Muscle layer of colon (tissue), 2 donors: ENCODE results near the gene ZSWIM5.

ENCODE experiments used
- H3K27ac ChIP-seq: one replicate; pipeline ENCODE4 v1.7.0; 2013; ENCODE audit warnings: low read depth, mild to moderate bottlenecking, low read length, moderate library complexity
- H3K27me3 ChIP-seq, 2 donors: one replicate each; pipeline ENCODE4 v1.7.0; 2013; ENCODE audit warnings: low read length in 2 of 2, mild to moderate bottlenecking in 2 of 2; ENCODE audit not compliant: insufficient read depth in 2 of 2, control insufficient read depth in 1 of 2
- H3K36me3 ChIP-seq: one replicate; pipeline ENCODE4 v1.7.0; 2013; ENCODE audit warnings: mild to moderate bottlenecking, low read length; ENCODE audit not compliant: insufficient read depth
- H3K4me1 ChIP-seq: one replicate; pipeline ENCODE4 v1.7.0; 2013; ENCODE audit warnings: mild to moderate bottlenecking, low read length; ENCODE audit not compliant: insufficient read depth
- H3K4me3 ChIP-seq, 2 donors: one replicate each; pipeline ENCODE4 v1.7.0; 2013; ENCODE audit warnings: low read length in 2 of 2, low read depth in 1 of 2, mild to moderate bottlenecking in 1 of 2, moderate library complexity in 1 of 2
- H3K9ac ChIP-seq: one replicate; pipeline ENCODE4 v1.7.0; 2013; ENCODE audit warnings: low read length
- H3K9me3 ChIP-seq: one replicate; pipeline ENCODE4 v1.7.0; 2013; ENCODE audit warnings: mild to moderate bottlenecking, low read length
- donor health status: abdominal sarcoma.
- donor health status: Adenocarcinoma of cecum.

ZSWIM5 gene

DNA sequence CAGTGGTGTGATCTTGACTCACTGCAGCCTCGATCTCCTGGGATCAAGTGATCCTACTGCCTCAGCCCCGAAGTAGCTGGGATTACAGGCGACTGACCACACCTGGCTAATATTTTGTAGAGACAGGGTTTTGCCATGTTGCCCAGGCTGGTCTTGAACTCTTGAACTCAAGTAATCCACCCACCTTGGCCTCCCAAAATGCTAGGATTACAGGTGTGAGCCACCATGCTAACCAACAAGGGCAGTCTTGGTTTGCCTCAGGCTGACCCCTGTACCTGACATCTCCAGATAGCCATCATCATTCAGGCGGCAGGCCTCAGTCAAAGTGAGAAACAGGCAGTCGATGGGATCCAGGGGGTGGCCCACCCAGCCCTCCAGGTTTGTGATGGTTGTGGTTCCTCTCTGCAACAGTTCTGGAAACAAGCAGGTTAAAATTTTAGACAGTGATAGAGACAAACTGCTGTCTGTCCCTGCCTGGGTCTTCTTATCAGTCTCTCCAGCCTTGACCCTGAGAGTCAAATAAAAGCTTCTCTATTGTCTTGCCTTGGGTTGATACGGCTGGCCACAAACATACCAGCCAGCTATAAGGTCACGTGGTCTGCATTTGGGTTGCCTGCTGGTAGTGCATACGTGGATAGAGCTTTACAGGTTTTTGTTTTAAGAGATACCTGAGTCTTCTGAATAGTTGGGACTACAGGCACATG is 167.6 kb downstream of the ZSWIM5 start:
- Histone ChIP-seq H3K9ac (no peak overlapping the region), H3K27ac (no peak overlapping the region), H3K4me1 (no peaks in the 10 kb centered on the region), H3K36me3 (peaks cover 7% of the 10 kb centered on the region), H3K27me3 (no peaks in the 10 kb centered on the region), H3K4me3 (no peak overlapping the region), H3K9me3 (no peaks in the 10 kb centered on the region)

DNA sequence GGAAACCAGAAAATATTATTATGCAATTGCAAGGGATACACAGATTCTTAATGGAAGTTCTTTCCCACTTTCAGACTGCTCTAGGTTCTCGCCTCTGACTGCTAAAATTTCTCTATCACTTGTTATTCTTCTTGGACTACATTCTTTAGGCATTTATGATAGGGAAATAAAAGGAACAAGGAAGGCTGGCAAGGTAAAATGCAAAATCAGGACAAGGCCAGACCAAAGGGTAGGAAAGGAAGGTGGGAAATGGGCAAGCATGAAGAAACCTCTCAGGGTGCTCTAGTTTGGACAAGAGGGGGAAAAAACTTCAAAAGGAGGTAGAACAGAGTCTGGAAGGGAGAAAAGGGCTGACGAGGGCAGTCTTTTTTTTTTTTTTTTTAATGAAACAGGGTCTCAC is 168.2 kb downstream of the ZSWIM5 start:
- no peaks in the 10 kb centered on the region for H3K27me3 ChIP-seq
- no peak overlapping the region for H3K27ac ChIP-seq
- no peak overlapping the region for H3K9ac ChIP-seq
- H3K4me3 ChIP-seq, result no peak overlapping the region
- H3K9me3 ChIP-seq, result no peaks in the 10 kb centered on the region
- H3K36me3 ChIP-seq, result peaks cover 6% of the 10 kb centered on the region
- no peaks in the 10 kb centered on the region for H3K4me1 ChIP-seq

DNA sequence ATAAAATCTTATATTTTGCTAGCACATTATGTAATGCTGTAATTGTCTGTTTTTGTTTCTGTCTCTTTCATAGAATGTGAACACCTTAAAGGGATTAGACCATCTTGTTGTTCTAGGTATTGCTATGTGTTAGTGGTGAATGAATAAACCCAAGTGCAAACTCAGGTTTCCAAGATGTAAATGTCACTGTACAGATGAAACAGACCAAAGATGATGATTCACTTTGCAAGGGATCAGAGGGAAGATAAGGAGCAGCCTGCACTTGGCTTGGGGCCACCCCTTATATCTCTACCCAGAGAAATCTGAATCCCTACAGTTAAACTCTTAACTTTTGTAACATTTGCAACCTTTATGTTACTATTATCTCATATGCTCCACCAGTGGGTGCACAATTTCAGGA is 168.9 kb downstream of the ZSWIM5 start:
- no peaks in the 10 kb centered on the region for H3K36me3 ChIP-seq
- H3K9me3 ChIP-seq, result no peaks in the 10 kb centered on the region

DNA sequence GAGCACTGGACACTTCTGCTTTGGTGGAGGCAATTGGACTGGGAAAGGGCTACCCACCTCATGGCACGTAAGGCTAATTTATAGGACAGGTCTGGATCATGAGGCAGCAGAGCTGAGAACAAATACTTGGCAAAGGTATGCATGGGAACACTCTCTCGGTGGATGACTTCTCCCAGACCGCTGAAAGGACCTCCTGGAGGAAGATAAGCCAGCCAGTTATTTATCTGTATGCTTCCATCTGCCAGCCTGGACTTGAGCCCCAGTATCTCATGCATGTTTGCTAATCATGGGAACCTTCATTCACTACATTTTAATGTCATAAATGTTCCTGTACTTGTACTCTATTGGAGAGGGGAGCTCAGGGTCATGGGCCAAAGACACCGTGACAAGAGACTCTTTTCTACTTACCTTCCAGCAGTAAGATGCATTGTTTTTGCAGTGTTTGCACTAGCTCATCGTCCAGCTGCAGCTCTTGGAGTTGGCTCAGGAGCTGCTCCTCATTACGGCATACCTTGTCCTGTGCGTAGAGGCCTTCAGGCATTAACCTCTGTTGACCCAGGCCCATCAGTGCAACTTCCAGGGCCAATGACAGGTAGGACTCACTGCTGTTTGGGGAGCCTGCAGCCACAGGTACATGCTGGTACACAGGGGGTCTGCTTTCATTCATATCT is 170.6 kb downstream of the ZSWIM5 start:
- no peaks in the 10 kb centered on the region for H3K36me3 ChIP-seq
- H3K4me3 ChIP-seq, result no peak overlapping the region
- H3K4me1 ChIP-seq, result no peaks in the 10 kb centered on the region
- no peak overlapping the region for H3K27ac ChIP-seq
- no peaks in the 10 kb centered on the region for H3K9me3 ChIP-seq
- H3K27me3 ChIP-seq, result no peaks in the 10 kb centered on the region
- no peak overlapping the region for H3K9ac ChIP-seq

More for the DNA sequence above, 168.9 kb downstream of the ZSWIM5 start:
- Histone ChIP-seq H3K9ac (no peak overlapping the region), H3K4me1 (no peaks in the 10 kb centered on the region), H3K27ac (no peak overlapping the region), H3K4me3 (no peak overlapping the region), H3K27me3 (no peaks in the 10 kb centered on the region)

DNA sequence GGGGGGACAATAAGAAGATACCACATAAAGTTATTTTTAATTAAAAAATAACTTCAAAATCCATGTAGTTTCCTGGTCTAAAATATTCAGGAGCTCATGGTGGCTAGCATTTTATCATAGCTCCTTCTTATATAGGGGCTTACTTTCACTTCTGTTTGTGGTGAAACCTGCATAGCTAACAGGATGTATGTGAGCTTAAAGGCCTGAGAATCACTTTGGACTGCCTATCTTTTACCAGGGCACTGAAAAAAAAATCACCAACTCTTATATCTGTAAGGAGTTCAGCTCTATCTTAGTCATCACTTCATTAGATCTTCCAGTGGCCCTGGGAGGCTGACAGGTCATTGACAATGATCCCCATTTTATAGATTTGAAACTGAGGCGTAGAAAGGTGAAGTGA is 173.0 kb downstream of the ZSWIM5 start:
- no peak overlapping the region for H3K27ac ChIP-seq
- no peaks in the 10 kb centered on the region for H3K36me3 ChIP-seq
- no peaks in the 10 kb centered on the region for H3K9me3 ChIP-seq
- no peaks in the 10 kb centered on the region for H3K27me3 ChIP-seq
- H3K4me3 ChIP-seq, result no peak overlapping the region
- no peaks in the 10 kb centered on the region for H3K4me1 ChIP-seq
- no peak overlapping the region for H3K9ac ChIP-seq

DNA sequence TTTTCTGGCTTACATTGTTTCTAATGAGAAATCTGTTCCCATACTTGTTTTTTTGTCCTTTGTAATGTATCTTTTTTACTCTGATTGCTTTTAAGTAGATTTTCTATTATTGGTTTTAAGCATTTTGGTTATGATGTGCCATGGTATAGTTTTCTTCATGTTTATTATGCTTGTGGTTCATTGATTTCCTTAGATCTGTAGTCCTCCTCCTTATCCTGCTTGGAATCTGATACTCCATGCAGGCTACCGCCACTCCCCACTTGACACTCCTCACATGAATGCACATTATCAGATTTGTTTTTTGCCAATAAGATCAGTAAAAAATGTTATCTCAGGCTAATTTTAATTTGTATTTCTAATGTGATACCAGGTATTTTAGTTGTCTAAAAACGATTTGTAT is 173.6 kb downstream of the ZSWIM5 start:
- H3K9ac ChIP-seq, result no peak overlapping the region
- H3K9me3 ChIP-seq, result no peaks in the 10 kb centered on the region
- no peaks in the 10 kb centered on the region for H3K36me3 ChIP-seq
- no peak overlapping the region for H3K27ac ChIP-seq
- no peaks in the 10 kb centered on the region for H3K4me1 ChIP-seq
- H3K27me3 ChIP-seq, result no peaks in the 10 kb centered on the region
- H3K4me3 ChIP-seq, result no peak overlapping the region

DNA sequence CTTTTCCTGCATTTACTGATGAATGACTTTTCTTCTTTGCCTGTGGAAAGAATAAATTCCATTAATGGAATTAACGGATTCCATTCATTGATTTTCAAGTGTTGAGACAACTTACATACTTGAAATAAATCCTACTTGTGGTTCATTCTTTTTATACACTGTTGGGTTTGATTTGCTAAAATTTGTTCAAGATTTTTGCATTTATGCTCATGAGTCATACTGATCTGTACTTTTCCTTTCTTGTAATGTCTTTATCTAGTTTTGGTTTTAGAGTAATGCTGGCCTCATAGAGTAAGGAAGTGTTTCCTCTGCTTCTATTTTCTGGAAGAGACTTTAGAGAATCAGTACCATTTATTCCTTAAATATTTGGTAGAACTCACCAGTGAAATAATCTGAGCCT is 180.0 kb downstream of the ZSWIM5 start:
- H3K9me3 ChIP-seq, result no peaks in the 10 kb centered on the region
- H3K9ac ChIP-seq, result no peak overlapping the region
- no peak overlapping the region for H3K4me3 ChIP-seq
- no peaks in the 10 kb centered on the region for H3K4me1 ChIP-seq
- no peak overlapping the region for H3K27ac ChIP-seq
- no peaks in the 10 kb centered on the region for H3K36me3 ChIP-seq
- H3K27me3 ChIP-seq, result no peaks in the 10 kb centered on the region

DNA sequence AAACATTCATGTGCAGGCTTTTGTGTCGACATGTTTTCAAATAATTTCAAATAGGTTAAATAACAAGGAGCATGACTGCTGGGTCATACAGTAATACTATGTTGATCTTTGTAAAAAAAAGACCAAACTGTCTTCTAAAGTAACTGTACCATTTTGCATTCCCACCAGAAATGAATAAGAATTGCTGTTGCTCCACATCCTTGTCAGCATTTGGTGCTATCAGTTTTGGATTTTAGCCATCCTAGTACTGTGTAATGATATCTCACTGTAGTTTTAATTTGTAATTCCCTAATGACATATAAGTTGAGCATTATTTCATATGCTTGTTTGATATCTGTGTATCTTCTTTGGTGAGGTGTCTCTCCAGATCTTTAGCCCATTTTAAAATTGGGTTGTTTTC is 182.7 kb downstream of the ZSWIM5 start:
- no peak overlapping the region for H3K4me3 ChIP-seq
- no peaks in the 10 kb centered on the region for H3K27me3 ChIP-seq
- no peak overlapping the region for H3K27ac ChIP-seq
- H3K4me1 ChIP-seq, result no peaks in the 10 kb centered on the region
- H3K9me3 ChIP-seq, result no peaks in the 10 kb centered on the region
- H3K9ac ChIP-seq, result no peak overlapping the region
- H3K36me3 ChIP-seq, result no peaks in the 10 kb centered on the region

DNA sequence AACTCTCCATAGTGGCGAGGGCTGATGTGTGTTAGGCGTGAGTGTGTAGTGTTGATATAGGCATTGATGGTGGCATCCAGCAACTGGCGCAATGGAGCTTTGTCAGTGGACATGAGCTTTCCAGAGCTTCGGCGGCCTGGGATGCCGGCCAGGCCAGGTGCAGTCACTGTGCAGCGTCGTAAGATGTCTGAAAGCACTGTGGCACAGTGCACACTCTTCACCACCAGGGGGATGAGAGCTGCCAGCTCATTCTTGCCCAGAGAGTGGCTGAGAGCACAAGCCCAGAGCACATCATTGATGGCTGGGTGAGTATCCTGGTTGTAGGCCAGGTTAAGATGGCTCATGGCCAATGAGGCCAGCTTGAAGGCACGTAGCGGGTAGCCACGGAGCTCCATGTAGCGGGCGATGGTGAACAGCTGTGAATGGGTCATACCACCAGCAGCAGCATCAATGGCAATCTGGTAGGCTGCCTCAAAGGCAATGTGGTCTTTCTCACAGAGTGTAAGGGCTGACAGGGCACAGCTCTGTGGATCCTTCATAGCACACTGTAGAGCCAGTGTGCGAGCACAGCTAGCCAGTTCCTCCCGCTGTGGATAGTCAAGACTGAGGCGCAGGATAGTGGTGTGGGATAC is 187.7 kb downstream of the ZSWIM5 start:
- Histone ChIP-seq H3K27ac (no peak overlapping the region), H3K4me1 (peaks cover 14% of the 10 kb centered on the region), H3K9ac (no peak overlapping the region), H3K4me3 (no peak overlapping the region), H3K9me3 (no peaks in the 10 kb centered on the region), H3K36me3 (peaks cover 7% of the 10 kb centered on the region), H3K27me3 (no peaks in the 10 kb centered on the region)

DNA sequence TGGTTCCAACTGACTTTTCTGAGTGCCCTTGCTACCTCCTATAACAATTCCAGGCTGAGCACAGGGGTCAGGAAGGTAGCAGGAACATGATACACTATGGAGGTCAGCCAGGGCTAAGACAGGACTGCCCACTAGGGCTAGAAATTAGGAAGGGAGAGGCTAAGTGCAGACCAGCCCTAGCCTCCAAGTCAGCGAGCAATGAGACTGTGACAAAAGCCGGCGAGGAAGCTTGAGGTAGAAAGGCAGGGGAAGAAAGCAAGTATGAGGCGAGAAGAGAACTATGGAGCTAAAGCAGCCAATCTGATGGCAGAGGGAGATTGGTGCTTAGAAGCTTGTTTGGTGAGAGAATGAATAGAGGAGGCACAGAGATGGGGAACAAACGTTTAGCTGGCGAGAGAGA is 189.6 kb downstream of the ZSWIM5 start:
- H3K4me1 ChIP-seq, result peaks cover 29% of the 10 kb centered on the region
- H3K36me3 ChIP-seq, result peaks cover 11% of the 10 kb centered on the region
- no peaks in the 10 kb centered on the region for H3K9me3 ChIP-seq
- no peaks in the 10 kb centered on the region for H3K27me3 ChIP-seq
- H3K4me3 ChIP-seq, result no peak overlapping the region
- no peak overlapping the region for H3K9ac ChIP-seq
- H3K27ac ChIP-seq, result no peak overlapping the region

DNA sequence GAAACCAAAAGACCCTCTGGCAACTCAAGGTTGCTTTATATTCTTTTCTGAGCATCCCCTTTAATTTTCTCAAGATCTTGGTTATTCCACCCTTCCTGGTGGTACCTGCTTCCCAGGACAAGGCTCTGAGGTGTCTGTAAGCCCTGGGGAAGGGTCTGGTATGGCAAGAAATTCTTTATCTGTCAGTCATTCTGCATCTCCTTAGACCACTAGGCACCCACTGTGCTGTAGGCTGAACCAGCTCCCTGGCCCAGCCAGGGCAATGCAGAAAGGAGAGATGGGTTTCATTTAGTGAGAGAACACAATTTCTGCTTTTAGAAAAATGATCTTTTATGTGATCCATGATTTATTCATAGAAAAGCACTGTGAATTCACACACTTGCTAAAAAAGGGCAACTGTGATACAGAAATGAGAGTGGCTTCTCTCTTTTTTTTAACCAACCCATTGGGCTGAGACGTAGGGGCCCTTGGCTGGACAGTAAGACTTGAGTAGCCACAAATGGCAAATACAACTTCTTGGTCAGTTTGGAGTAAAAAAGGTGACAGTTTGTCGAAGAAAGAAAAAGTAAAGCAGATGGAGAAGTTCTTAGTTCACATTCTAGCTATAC is 190.2 kb downstream of the ZSWIM5 start:
- H3K27ac ChIP-seq, result no peak overlapping the region
- no peak overlapping the region for H3K4me3 ChIP-seq
- H3K4me1 ChIP-seq, result peaks cover 34% of the 10 kb centered on the region
- no peaks in the 10 kb centered on the region for H3K9me3 ChIP-seq
- no peak overlapping the region for H3K9ac ChIP-seq
- H3K36me3 ChIP-seq, result peaks cover 11% of the 10 kb centered on the region
- no peaks in the 10 kb centered on the region for H3K27me3 ChIP-seq
